Pons (tissue), 1 donor: ENCODE measurements around the gene SLC26A9.
"Not testable (repeated sequence)": the region's sequence is repeated elsewhere in the genome, so short reads cannot be mapped to it uniquely, and the experiment has no call there.

Experiments used
- DNase-seq: peaks from one replicate; pipeline ENCODE4 v3.0.0-alpha.2; 2016; ENCODE audit warnings: low spot score

SLC26A9 gene

GRCh38 chr1:205924460-205924790, 18.8 kb downstream of the SLC26A9 start:
- DNase-seq: no peak

DNA sequence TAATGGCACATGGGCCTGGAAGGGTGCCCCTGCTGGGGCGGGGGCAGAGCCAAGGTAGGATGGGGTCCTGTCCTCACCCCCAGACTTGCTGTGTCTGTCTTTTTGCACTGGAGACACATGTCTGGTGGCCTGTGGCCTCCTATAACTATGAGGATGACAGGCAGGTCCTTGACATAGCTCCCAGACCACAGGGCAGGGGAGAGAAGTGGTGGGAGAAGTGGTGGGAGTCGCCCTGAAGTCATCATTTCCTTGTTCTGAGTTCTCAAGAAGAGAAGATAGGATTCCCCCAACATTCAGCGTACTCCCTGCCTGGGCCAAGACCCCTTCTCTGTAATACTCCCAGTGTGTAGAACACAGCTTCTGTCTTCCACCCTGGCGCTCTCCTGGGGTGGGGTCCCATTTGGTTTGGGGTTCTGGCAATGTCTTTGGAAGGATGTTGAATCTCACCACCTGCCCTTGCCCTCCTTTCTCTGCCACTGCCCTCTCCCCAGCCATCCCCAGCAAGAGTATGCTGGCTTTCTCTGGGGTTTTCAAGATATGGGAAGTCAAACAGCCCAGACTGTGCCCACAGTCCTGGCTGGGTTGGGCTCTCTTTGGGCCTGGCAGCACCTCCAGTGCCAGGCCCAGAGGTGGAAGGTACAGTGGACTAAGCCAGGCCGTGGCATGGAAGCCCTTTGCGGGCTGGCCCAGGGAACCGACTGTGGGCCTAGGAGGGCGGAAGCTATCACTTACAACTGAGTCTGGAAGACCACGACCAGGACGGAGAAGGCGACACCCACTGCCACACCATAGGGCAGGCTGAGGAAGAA, 19.4 kb downstream of the SLC26A9 start:
- no peak for DNase-seq

DNA sequence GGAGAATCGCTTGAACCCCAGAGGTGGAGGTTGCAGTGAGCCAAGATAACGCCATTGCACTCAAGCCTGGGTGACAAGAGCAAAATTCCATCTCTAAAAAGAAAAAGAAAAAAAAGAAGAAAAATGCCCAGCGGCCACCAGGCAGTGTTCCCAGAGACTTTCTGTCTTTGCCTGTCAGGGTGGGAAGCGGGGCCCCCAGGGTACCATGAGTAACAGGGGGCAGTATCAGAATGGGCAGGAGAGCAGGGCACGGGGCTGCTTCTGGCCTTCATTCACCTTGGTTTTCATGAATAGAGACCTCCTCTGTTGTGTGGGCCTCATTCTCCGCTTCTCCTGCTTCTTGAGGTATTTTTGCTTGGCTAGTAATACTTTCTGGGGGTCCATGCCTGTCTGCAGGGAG, 20.4 kb downstream of the SLC26A9 start:
- no peak for DNase-seq

GRCh38 chr1:205922314-205922713, 20.9 kb downstream of the SLC26A9 start:
- DNase-seq: no peak

- DNase-seq: no peak
These were observed 21.7 kb downstream of the SLC26A9 start for GRCh38 chr1:205921570-205921909.

DNA sequence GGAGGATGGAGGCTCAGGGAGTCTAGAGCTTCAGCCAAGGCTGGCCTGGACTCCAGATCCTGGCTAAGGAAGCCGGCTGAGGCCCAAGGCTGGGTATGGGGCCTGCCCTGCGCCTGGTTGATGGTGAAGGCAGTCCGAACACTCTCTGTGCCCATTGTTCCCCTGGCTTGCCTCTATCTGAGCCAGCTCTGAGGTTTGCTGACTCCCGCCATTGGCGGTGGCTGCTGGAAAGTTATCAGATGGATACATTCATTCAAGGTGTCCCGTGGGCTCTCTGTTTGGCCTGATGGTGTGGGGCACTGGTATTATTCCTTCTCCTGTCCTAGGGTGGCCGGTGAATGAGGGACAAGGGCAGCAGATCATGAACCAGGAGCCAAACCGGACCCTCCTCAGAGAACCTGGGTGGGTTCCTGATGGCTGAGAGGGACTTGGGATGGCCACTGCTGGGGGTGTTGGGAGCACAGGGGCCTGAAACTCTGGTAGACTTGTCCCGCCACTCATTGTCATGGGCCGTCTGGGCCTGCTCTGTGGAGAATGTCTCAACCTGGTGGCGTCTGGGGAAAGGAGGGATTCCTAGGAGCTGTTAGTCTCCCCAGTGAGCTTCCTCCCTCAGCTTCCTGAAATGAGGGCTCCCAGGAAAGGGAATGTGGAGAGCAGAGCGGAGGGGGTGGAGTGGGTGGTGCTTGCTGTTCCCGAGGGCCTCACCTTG, 22.2 kb downstream of the SLC26A9 start:
- no peak for DNase-seq

DNA sequence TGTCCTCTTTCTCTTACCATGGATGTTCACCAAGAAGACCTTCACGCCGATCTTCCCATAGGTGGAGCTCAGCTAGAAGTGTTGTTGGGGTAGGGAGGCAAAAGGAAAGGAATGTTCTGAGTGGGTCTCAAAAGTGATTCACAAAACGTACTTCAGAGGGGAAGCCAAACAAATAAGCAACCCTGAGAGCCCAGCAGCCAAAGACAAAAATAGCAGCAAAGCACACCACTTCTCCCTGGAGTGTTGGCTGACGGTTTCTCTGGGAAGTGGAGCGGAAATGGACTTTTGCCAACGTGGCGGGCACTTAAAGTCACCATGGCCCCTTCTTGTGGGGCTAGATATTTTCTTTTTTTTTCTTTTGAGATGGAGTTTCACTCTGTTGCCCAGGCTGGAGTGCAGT, 23.1 kb downstream of the SLC26A9 start:
- DNase-seq: peak; percentile 23

GRCh38 chr1:205918955-205919746, 24.1 kb downstream of the SLC26A9 start:
- peak; percentile 92 for DNase-seq

DNA sequence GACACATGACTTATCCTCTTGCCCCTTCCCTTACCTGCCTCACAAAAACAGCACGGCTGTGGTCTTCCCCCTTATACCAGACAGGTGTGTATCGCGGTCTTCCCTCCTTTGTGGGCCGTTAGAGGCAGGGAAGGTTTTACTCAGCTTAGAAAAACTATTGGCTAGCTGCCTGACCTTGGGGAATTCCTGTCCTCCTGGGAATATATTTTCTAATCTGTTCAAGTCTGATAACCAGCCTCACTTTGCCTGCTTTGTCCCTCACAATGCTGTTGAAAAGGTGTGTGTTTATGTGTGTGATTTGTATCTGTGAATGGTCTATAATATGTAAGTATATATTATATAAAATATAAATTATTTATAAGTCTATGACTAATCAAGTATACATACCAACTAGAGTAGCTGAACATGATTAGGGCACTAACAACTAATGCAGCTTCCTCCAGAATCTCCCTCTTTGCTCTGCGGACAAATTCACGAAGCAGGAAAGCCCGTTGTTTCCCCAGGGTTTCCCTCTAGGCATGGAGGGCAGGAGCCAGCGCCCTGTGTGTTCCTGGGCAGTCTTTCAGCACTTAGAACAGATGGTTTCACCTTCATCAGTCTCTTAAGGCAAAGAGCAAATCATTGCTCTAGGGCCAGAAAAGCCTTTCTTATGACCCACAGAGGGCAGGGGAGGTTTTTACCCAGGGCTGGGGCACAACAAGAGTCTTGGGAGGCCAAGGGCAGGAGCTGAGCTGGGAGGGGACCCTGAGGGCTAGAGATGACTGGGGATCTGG, 25.6 kb downstream of the SLC26A9 start:
- no peak for DNase-seq

- no peak for DNase-seq
These were observed 26.7 kb downstream of the SLC26A9 start for GRCh38 chr1:205916541-205916940.

DNA sequence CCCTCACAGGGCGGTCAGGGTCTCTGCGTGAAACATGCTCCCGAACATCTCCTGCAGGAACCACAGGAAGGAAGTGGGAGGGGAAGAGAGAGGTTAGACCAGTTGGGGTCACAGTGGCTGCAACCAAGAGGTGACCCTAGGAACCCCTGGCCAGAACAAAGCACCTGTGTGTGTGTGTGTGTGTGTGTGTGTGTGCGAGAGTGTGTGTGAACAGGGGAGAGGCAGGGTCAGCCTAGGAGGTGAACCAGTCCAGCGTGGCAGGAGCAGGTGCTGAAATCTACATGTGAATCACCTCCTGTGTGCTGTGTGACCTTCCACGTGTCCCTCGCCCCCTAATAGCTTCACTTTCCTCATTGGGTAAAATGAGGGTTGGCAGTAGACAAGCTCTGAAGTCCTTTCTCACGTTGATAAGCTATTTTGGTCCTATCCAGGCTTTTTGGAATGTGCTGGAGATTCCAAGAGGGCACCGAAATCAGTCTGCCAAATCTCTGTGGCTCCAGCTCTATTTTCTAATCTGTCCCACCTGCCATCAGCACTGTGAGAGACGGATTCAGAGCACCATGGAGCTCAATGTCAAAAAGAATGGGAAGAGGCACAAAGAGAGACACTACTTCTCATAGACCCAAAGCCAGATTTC, 27.8 kb downstream of the SLC26A9 start:
- DNase-seq: no peak

DNA sequence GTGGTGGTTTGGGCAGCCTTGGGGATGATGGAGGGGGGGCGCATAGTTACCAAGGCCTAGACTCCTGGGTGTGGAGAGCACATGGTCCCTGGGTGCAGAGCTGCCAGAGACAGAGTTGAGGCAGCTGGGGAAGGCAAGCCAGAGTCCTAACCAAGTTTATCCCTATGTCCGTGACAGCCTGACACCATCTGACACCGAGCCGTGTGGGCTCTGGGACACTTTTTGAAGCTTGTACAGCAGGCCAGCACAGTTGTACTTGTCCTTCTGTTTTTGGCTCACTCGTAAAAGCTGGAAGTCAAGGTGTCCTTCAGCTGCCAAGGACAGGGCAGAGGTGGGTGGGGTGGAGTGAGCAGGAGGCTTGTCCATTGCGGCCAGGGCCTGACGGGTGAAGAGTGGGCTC, 28.5 kb downstream of the SLC26A9 start:
- no peak for DNase-seq

DNA sequence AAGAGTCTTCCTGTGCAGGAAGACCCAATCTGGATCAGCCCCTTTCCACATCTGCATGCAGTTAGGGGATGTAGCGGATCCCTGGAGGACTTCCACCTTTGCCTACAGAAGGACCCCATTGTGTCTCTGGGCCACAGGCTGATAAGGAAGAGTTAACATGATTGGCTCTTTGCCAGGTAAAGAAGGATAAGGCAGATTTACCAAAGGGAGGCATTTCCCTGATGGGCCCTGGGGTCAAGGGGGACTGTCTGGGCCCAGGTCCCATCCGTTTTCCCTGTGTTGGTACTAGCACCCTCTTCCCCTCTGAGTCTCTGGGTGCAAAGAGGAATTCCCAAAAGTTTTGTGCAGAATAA, 29.1 kb downstream of the SLC26A9 start:
- DNase-seq: no peak

DNA sequence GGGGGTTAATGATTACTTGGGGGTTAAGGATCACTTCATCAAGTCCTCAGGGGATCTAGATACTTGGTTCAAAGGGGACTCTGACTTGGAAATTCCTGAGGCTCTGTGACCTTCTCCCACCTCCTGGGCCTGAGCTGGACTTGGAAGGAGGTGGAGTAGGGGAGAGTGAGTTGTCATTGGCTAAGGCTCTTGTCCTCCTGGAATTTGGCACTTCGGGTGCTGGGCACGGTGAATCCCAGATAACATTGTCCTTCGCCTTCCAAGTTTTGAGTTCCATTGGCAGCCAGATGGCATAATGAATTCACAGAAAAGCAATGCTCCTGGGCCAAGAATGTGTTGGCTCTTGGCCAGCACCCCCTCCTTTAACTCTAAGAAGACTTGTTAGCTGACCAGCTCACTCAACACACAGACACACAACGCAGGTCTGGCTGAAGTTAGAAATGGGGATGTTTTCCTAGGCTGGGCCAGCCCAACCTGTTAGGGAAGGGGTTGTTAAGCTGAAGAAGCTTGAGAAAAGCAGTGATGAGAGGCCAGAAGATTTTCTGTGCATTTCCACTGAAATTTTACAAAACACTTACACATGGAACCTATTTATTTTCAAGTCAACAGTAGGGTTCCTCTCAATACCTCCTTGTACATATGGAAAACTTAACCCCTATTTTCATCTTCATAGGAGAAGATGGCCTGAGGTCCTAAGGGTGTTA, 29.7 kb downstream of the SLC26A9 start:
- DNase-seq: peak; percentile 52

GRCh38 chr1:205907794-205908193, 35.5 kb downstream of the SLC26A9 start:
- DNase-seq: peak; percentile 31

GRCh38 chr1:205905095-205905494, 38.2 kb downstream of the SLC26A9 start:
- not testable (repeated sequence) for DNase-seq

- DNase-seq: no peak
These were observed 46.9 kb downstream of the SLC26A9 start for GRCh38 chr1:205896351-205896750.

- DNase-seq: not testable (repeated sequence)
These were observed 49.1 kb downstream of the SLC26A9 start for GRCh38 chr1:205894119-205894518.

DNA sequence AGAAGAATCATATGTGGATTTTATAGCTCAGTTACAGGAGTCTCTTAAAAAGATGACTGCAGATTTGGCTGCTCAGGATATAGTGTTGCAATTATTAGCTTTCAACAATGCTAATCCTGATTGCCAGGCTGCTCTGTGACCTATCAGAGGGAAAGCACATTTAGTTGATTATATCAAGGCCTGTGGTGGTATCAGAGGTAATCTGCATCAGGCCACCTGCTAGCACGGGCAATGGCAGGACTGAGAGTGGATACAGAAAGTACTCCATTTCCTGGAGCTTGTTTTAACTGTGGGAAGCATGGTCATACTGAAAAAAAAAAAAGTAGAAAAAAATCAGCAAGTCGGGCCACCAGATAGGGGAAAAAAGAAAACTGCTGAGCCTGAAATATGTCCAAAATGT, 51.1 kb downstream of the SLC26A9 start:
- DNase-seq: not testable (repeated sequence)

GRCh38 chr1:205891481-205891880, 51.8 kb downstream of the SLC26A9 start:
- DNase-seq: not testable (repeated sequence)

DNA sequence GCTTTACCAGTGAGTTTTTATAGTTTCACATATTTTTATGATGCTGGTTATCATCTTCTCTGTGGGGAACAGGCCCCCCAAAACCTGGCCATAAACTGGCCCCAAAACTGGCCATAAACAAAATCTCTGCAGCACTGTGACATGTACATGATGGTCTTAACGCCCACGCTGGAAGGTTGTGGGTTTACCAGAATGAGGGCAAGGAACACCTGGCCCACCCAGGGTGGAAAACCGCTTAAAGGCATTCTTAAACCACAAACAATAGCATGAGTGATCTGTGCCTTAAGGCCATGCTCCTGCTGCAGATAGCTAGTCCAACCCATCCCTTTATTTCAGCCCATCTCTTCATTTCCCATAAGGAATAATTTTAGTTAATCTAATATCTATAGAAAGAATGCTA, 52.6 kb downstream of the SLC26A9 start:
- DNase-seq: not testable (repeated sequence)
